Right lobe of liver (tissue), 4 donors: Measurements from ENCODE around the gene TCTN2.

Source experiments
- CTCF ChIP-seq, 4 donors: fragments of 200-600 bp in 3 of 4; fragments of 450-650 bp in 1 of 4; IDR thresholded peaks; one replicate each; pipeline versions ENCODE4 v1.5.1 to v1.8.0; 2016 to 2022; ENCODE audit warnings: antibody characterized with exemption in 4 of 4, mild to moderate bottlenecking in 2 of 4
- POLR2A ChIP-seq: fragments of 450-650 bp; IDR thresholded peaks from one replicate; pipeline ENCODE4 v1.6.1; 2017; ENCODE audit warnings: antibody characterized with exemption, mild to moderate bottlenecking
- donor health status: DM: no; HTN: no; CAD: no.
- donor health status: DM: no; HTN: no; CAD: no.
- donor health status: DM: no; HTN: yes; CAD: no.

GRCh38 chr12:123670882-123671728 is at the start of gene TCTN2:
- TF ChIP-seq CTCF (IDR thresholded peaks at IDR 0.05) (no peak), POLR2A (no peak)
